Tibial artery (tissue), 4 donors: Measurements from ENCODE around the gene CEP68.

Experiments
- DNase-seq, 2 donors: peaks; one replicate each; pipeline ENCODE4 v3.0.0-alpha.2; 2019
- H3K27ac ChIP-seq, 2 donors: fragments of 200-600 bp; sonication (generic) in 1 of 2; 1 replicate in 1 of 2; 2 replicates in 1 of 2; pipeline ENCODE4 v1.5.1; 2018 to 2019; ENCODE audit warnings: mild to moderate bottlenecking in 1 of 2
- H3K27me3 ChIP-seq, 2 donors: fragments of 200-600 bp; sonication (generic) in 1 of 2; one replicate each; pipeline versions ENCODE4 v1.5.1 to v1.6.0; 2016 to 2019
- H3K36me3 ChIP-seq, 3 donors: fragments of 200-600 bp; sonication (generic) in 2 of 3; one replicate each; pipeline ENCODE4 v1.5.1; 2016 to 2019; ENCODE audit warnings: mild to moderate bottlenecking in 2 of 3
- H3K4me1 ChIP-seq, 4 donors: fragments of 200-600 bp; sonication (generic) in 2 of 4; 1 replicate in 3 of 4; 2 replicates in 1 of 4; pipeline ENCODE4 v1.5.1; 2016 to 2019
- H3K4me3 ChIP-seq, 2 donors: fragments of 200-600 bp; sonication (generic) in 1 of 2; 1 replicate in 1 of 2; 2 replicates in 1 of 2; pipeline ENCODE4 v1.5.1; 2018 to 2019; ENCODE audit warnings: mild to moderate bottlenecking in 2 of 2
- H3K9me3 ChIP-seq, 3 donors: fragments of 200-600 bp; sonication (generic) in 1 of 3; one replicate each; pipeline ENCODE4 v1.5.1; 2016 to 2019
- CTCF ChIP-seq, 2 experiments: fragments of 200-600 bp in 1 of 2; fragments of 450-650 bp in 1 of 2; IDR thresholded peaks; one replicate each; pipeline ENCODE4 v1.5.1; 2017 to 2019; ENCODE audit warnings: antibody characterized with exemption in 2 of 2, mild to moderate bottlenecking in 1 of 2, moderate library complexity in 1 of 2
- intact Hi-C: fragments of 100-400 bp; cut with DNase I; formaldehyde crosslinking; loops from one replicate; pipeline ENCODE4 v1.15.0; 2023; ENCODE audit warnings: low total_unique reads

The CEP68 gene

GRCh38 chr2:65022189-65022588 lies 34.0 kb upstream of the CEP68 start:
- intact Hi-C loops, result no loop called here
- Histone ChIP-seq H3K4me1 (no peaks in the 10 kb centered on the region), H3K4me3 (no peak overlapping the region), H3K9me3 (no peaks in the 10 kb centered on the region), H3K27ac (no peak overlapping the region), H3K36me3 (peaks cover 32 to 56% (median 47%) of the 10 kb centered on the region in 3 donors), H3K27me3 (no peaks in the 10 kb centered on the region)
- no peak for DNase-seq
- no peak for TF ChIP-seq CTCF (IDR thresholded peaks at IDR 0.05)

- Histone ChIP-seq H3K27ac (no peak overlapping the region), H3K4me3 (no peak overlapping the region), H3K9me3 (no peaks in the 10 kb centered on the region), H3K36me3 (peaks cover 24 to 40% (median 33%) of the 10 kb centered on the region in 3 donors), H3K4me1 (no peaks in the 10 kb centered on the region), H3K27me3 (no peaks in the 10 kb centered on the region)
- intact Hi-C loops, result no loop called here
- no peak for DNase-seq
- TF ChIP-seq CTCF (IDR thresholded peaks at IDR 0.05), result no peak
Observed at GRCh38 chr2:65023742-65024141, 32.5 kb upstream of the CEP68 start.

GRCh38 chr2:65024149-65024829 lies 31.9 kb upstream of the CEP68 start:
- no peaks in the 10 kb centered on the region for H3K27me3 ChIP-seq
- H3K9me3 ChIP-seq, result no peaks in the 10 kb centered on the region
- H3K4me1 ChIP-seq, result no peaks in the 10 kb centered on the region
- intact Hi-C loops, result no loop called here
- TF ChIP-seq CTCF (IDR thresholded peaks at IDR 0.05), result no peak
- DNase-seq, result no peak
- no peak overlapping the region for H3K27ac ChIP-seq
- peaks cover 18 to 35% (median 28%) of the 10 kb centered on the region in 3 donors for H3K36me3 ChIP-seq
- no peak overlapping the region for H3K4me3 ChIP-seq

GRCh38 chr2:65025453-65026123 lies 30.6 kb upstream of the CEP68 start:
- no peak for TF ChIP-seq CTCF (IDR thresholded peaks at IDR 0.05)
- no peak for DNase-seq
- Histone ChIP-seq H3K4me1 (no peaks in the 10 kb centered on the region), H3K36me3 (peaks cover 11 to 22% (median 15%) of the 10 kb centered on the region in 3 donors), H3K27ac (no peak overlapping the region), H3K9me3 (no peaks in the 10 kb centered on the region), H3K4me3 (no peak overlapping the region), H3K27me3 (no peaks in the 10 kb centered on the region)
- intact Hi-C loops, result no loop called here

GRCh38 chr2:65026154-65026553 lies 30.1 kb upstream of the CEP68 start:
- H3K9me3 ChIP-seq, result no peaks in the 10 kb centered on the region
- TF ChIP-seq CTCF (IDR thresholded peaks at IDR 0.05), result no peak
- no peak for DNase-seq
- no peaks in the 10 kb centered on the region for H3K27me3 ChIP-seq
- peaks cover 6 to 16% (median 9%) of the 10 kb centered on the region in 3 donors for H3K36me3 ChIP-seq
- no peak overlapping the region for H3K4me3 ChIP-seq
- no peaks in the 10 kb centered on the region for H3K4me1 ChIP-seq
- intact Hi-C loops, result no loop called here
- H3K27ac ChIP-seq, result no peak overlapping the region
